Suprapubic skin (tissue), 4 donors: ENCODE data around the gene EARS2. TPM values are rescaled to one million over a fixed set of nuclear protein-coding genes. Genes with fewer than 3 reads are reported as not detected.

Experiments
- DNase-seq, 2 donors: peaks; one replicate each; pipeline ENCODE4 v3.0.0-alpha.2; 2019; ENCODE audit warnings: low spot score in 2 of 2
- H3K27ac ChIP-seq: fragments of 200-600 bp; sonication (generic); one replicate; pipeline ENCODE4 v1.5.1; 2019
- H3K27me3 ChIP-seq: fragments of 200-600 bp; sonication (generic); one replicate; pipeline ENCODE4 v1.5.1; 2019
- H3K36me3 ChIP-seq: fragments of 200-600 bp; sonication (generic); one replicate; pipeline ENCODE4 v1.5.1; 2019
- H3K4me1 ChIP-seq: fragments of 200-600 bp; sonication (generic); one replicate; pipeline ENCODE4 v1.5.1; 2019
- H3K4me3 ChIP-seq: fragments of 200-600 bp; sonication (generic); one replicate; pipeline ENCODE4 v1.5.1; 2019; ENCODE audit warnings: mild to moderate bottlenecking
- H3K9me3 ChIP-seq: fragments of 200-600 bp; sonication (generic); one replicate; pipeline ENCODE4 v1.5.1; 2019
- EP300 ChIP-seq: sonication (generic); formaldehyde crosslinking; IDR thresholded peaks from one replicate; pipeline ENCODE4 v1.6.1; 2017; ENCODE audit warnings: antibody characterized with exemption
- POLR2A ChIP-seq, 2 donors: fragments of 450-650 bp; IDR thresholded peaks; one replicate each; pipeline ENCODE4 v1.6.1; 2017; ENCODE audit warnings: antibody characterized with exemption in 2 of 2, mild to moderate bottlenecking in 2 of 2, moderate library complexity in 2 of 2
- POLR2AphosphoS5 ChIP-seq, 3 donors: sonication (generic); formaldehyde crosslinking; IDR thresholded peaks; one replicate each; pipeline ENCODE4 v1.6.1; 2017; ENCODE audit warnings: antibody characterized with exemption in 3 of 3
- WGBS: methylation state at CpG from one replicate; pipeline ENCODE4 v1.1.5; 2018; 5-methylcytosine and 5-hydroxymethylcytosine counted together
- total RNA-seq, 4 donors: library from RNA; depleted of rRNA; stranded (reverse); fragments of >200 nt; gene quantifications; one replicate each; pipeline ENCODE4 v1.1.0, GENCODE V29; 2016
- TF ChIP-seq, protein P1 (sequence below), 2 donors: fragments of 200-600 bp in 1 of 2; fragments of 450-650 bp in 1 of 2; sonication (generic) in 1 of 2; IDR thresholded peaks; one replicate each; pipeline ENCODE4 v1.5.1; 2016 to 2019; ENCODE audit warnings: antibody characterized with exemption in 2 of 2, mild to moderate bottlenecking in 1 of 2, moderate library complexity in 1 of 2

EARS2 gene
- total RNA-seq, 4 donors from 2014 or later: 24.1 to 37.2 (median 36.6) TPM

DNA sequence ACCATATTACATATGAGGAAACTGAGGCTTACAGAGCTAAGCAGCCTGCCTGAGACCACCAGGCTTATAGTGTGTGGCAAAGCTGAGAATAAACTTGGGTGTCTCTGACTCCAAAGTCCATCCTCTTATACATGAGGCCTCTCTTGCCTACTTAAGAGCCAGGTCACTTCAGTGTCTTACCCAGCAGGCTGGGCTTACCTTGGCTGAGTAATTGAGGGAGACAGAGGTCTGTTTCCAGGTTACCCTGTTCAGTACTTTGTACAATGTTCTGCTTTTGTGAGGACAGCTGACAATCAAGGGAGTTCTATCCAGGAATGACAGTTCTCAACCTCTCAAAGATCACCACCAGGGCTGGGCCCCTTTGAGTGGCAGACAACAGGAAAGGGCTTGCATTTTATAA lies 24.6 kb upstream of the EARS2 start:
- Histone ChIP-seq H3K9me3 (no peaks in the 10 kb centered on the region), H3K4me1 (peaks cover 4% of the 10 kb centered on the region), H3K27me3 (no peaks in the 10 kb centered on the region), H3K27ac (no peak overlapping the region), H3K4me3 (no peak overlapping the region), H3K36me3 (peaks cover 78% of the 10 kb centered on the region)
- no peak for DNase-seq
- TF ChIP-seq POLR2AphosphoS5 (IDR thresholded peaks at IDR 0.05): no peak
- TF ChIP-seq EP300: no peak
- TF ChIP-seq, protein P1, sequence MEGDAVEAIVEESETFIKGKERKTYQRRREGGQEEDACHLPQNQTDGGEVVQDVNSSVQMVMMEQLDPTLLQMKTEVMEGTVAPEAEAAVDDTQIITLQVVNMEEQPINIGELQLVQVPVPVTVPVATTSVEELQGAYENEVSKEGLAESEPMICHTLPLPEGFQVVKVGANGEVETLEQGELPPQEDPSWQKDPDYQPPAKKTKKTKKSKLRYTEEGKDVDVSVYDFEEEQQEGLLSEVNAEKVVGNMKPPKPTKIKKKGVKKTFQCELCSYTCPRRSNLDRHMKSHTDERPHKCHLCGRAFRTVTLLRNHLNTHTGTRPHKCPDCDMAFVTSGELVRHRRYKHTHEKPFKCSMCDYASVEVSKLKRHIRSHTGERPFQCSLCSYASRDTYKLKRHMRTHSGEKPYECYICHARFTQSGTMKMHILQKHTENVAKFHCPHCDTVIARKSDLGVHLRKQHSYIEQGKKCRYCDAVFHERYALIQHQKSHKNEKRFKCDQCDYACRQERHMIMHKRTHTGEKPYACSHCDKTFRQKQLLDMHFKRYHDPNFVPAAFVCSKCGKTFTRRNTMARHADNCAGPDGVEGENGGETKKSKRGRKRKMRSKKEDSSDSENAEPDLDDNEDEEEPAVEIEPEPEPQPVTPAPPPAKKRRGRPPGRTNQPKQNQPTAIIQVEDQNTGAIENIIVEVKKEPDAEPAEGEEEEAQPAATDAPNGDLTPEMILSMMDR (IDR thresholded peaks at IDR 0.05): no peak
- no peak for TF ChIP-seq POLR2A (IDR thresholded peaks at IDR 0.05)

DNA sequence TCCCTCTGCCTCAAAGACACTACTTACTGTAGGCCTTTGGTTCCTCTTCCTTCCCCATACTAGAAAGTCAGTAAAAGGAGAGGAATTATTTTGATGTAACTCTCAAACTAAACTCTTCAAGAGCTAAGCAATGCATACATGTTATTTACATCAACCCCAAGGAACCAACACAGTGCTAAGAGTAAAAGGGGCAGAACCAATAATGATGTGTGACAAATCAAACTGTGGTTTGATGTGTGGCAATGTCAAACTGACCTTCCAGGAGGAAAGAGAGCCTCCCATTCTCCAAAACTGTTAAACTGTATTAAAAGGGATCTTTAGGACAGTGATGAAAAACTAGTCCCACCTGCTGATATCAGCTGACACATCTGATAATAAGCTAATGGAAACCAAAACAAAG lies 23.2 kb upstream of the EARS2 start:
- DNase-seq: no peak
- Histone ChIP-seq H3K9me3 (no peaks in the 10 kb centered on the region), H3K27ac (no peak overlapping the region), H3K36me3 (peaks cover 77% of the 10 kb centered on the region), H3K27me3 (no peaks in the 10 kb centered on the region), H3K4me3 (no peak overlapping the region), H3K4me1 (peaks cover 4% of the 10 kb centered on the region)
- no peak for TF ChIP-seq POLR2AphosphoS5 (IDR thresholded peaks at IDR 0.05)
- TF ChIP-seq POLR2A (IDR thresholded peaks at IDR 0.05): no peak

DNA sequence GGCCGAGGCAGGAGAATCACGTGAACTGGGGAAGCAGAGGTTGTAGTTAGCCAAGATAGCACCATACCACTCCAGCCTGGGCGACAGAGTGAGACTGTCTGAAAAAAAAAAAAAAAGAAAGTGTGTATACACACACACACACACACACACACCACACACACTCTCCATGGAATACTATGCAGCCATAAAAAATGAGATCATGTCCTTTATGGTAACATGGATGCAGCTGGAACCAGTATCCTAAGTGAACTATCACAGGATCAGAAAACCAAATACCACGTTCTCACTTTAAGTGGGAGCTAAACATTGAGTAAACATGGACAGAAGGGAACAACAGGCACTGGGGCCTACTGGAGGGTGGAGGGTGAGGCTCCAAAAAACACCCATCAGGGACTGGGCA lies 22.2 kb upstream of the EARS2 start:
- H3K9me3 ChIP-seq: no peaks in the 10 kb centered on the region
- DNase-seq: no peak
- peaks cover 4% of the 10 kb centered on the region for H3K4me1 ChIP-seq
- TF ChIP-seq, protein P1 (IDR thresholded peaks at IDR 0.05): no peak
- TF ChIP-seq POLR2A (IDR thresholded peaks at IDR 0.05): no peak
- no peak for TF ChIP-seq POLR2AphosphoS5 (IDR thresholded peaks at IDR 0.05)
- TF ChIP-seq EP300: no peak
- H3K27ac ChIP-seq: no peak overlapping the region
- H3K4me3 ChIP-seq: no peak overlapping the region
- H3K27me3 ChIP-seq: no peaks in the 10 kb centered on the region
- peaks cover 76% of the 10 kb centered on the region for H3K36me3 ChIP-seq
- WGBS: 98% methylated on average over 4 of the region's 4 CpGs

DNA sequence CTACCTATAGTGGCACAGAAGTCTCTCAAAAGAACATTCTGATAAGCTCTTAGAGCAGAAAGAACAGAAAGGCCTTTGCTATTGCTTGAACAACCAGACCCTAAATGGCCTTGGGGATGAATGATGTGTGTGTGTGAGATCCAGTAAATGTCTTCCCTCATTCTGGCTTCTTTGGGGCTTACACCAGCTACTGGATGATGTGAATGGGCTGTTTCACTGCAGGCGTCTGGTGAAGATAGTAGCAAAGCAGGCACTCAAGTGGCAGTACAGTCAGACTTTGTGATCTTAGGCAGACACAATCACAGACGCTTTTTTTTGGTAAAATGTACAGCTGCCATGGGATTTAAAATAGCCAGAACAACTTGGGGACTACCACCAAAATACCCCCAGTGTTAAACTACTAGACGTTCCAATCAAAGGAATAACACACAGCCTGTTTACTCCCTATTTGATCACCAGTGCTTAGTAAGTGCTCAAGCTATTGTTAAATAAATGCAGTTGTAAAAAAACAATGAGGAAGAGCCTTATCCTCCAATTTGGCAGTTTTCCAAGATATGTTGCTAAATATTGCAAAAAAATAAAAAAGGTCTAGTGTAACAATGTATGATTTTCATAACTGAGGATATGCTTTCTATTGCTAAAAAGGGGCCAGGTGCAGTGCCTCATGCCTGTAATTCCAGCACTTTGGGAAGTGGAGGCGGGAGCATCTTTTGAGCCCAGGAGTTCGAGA lies 21.1 kb upstream of the EARS2 start:
- DNase-seq: no peak
- TF ChIP-seq POLR2A (IDR thresholded peaks at IDR 0.05) (no peak), POLR2AphosphoS5 (IDR thresholded peaks at IDR 0.05) (no peak)
- no peak overlapping the region for H3K27ac ChIP-seq
- H3K9me3 ChIP-seq: no peaks in the 10 kb centered on the region
- H3K4me1 ChIP-seq: peaks cover 4% of the 10 kb centered on the region
- H3K4me3 ChIP-seq: no peak overlapping the region
- no peaks in the 10 kb centered on the region for H3K27me3 ChIP-seq
- 75% methylated on average over 5 of the region's 5 CpGs for WGBS
- peaks cover 80% of the 10 kb centered on the region for H3K36me3 ChIP-seq

DNA sequence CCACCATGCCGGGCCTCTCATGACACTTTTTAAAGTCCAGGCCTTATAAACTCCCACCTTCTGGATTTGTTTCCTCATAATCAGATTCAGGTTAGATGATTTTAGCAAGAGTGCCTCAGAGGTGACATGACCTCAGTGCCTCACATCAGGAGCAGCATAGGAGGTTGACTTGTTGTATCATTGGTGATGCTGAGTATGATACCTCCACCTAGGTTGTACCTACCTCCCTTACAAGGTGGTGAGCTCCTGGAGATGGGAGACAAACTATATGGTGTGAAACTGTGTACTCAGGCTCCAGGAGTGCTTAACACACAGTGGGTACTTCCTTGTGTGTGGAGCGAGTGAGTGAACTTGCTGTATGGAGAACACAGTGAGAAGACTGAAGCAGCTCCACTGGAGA lies 20.3 kb upstream of the EARS2 start:
- DNase-seq: no peak
- Histone ChIP-seq H3K27me3 (no peaks in the 10 kb centered on the region), H3K4me1 (peaks cover 4% of the 10 kb centered on the region), H3K9me3 (no peaks in the 10 kb centered on the region), H3K36me3 (peaks cover 80% of the 10 kb centered on the region), H3K27ac (no peak overlapping the region), H3K4me3 (no peak overlapping the region)
- TF ChIP-seq, protein P1 (IDR thresholded peaks at IDR 0.05): no peak
- TF ChIP-seq EP300: no peak
- no peak for TF ChIP-seq POLR2AphosphoS5 (IDR thresholded peaks at IDR 0.05)
- TF ChIP-seq POLR2A (IDR thresholded peaks at IDR 0.05): no peak
- WGBS: 87% methylated on average over 2 of the region's 2 CpGs

DNA sequence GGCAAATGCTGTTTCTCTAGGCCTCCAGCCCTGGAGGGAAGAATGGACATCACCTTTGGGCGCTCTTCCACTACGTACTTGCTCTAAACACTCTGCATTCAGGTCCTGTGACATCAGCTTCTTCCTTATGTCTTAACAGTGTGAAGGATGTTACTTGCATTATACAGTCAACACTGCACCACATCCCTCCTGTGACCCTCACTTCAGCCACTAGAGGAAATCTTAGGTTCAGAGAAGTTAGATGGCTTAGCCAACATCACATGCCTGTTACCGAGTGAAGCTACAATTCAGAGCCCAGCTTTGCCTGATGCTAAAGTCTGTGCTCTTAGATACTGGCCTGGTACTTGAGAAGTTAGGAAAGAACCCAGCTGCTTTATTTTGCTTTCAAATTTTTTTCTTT lies 18.7 kb upstream of the EARS2 start:
- Histone ChIP-seq H3K27me3 (no peaks in the 10 kb centered on the region), H3K4me1 (peaks cover 4% of the 10 kb centered on the region), H3K4me3 (no peak overlapping the region), H3K36me3 (peaks cover 79% of the 10 kb centered on the region), H3K27ac (no peak overlapping the region), H3K9me3 (no peaks in the 10 kb centered on the region)
- no peak for TF ChIP-seq POLR2AphosphoS5 (IDR thresholded peaks at IDR 0.05)
- no peak for TF ChIP-seq EP300
- TF ChIP-seq, protein P1 (IDR thresholded peaks at IDR 0.05): no peak
- no peak for TF ChIP-seq POLR2A (IDR thresholded peaks at IDR 0.05)
- WGBS: 81% methylated on average over 3 of the region's 3 CpGs
- DNase-seq: no peak
